Neural progenitor cell (in vitro differentiated cells): Measurements from ENCODE around the gene RASGRP2. TPM values are rescaled to one million over a fixed set of nuclear protein-coding genes. Genes with fewer than 3 reads are reported as not detected.

Source experiments
- DNase-seq: peaks from one replicate; pipeline ENCODE4 v3.0.0-alpha.2; 2016; ENCODE audit warnings: low spot score
- H2AFZ ChIP-seq: fragments of 200-600 bp; sonication (generic); replicated peaks from 2 replicates; pipeline ENCODE4 v1.6.1; 2016; ENCODE audit warnings: antibody characterized with exemption
- H3F3A ChIP-seq: fragments of 200-600 bp; sonication (generic); 2 replicates; pipeline ENCODE4 v1.6.1; 2016; ENCODE audit warnings: antibody characterized with exemption, low read depth
- H3K27ac ChIP-seq: fragments of 200-600 bp; sonication (generic); 2 replicates; pipeline ENCODE4 v1.5.1; 2016; ENCODE audit warnings: mild to moderate bottlenecking
- H3K27me3 ChIP-seq: fragments of 200-600 bp; sonication (generic); 2 replicates; pipeline ENCODE4 v1.6.1; 2016; ENCODE audit warnings: mild to moderate bottlenecking, moderate library complexity
- H3K36me3 ChIP-seq: fragments of 200-600 bp; sonication (generic); 2 replicates; pipeline ENCODE4 v1.5.1; 2016
- H3K4me1 ChIP-seq: fragments of 200-600 bp; sonication (generic); 2 replicates; pipeline ENCODE4 v1.6.1; 2016; ENCODE audit warnings: mixed run types
- H3K4me2 ChIP-seq: fragments of 200-600 bp; sonication (generic); 2 replicates; pipeline ENCODE4 v1.6.1; 2016
- H3K4me3 ChIP-seq: fragments of 200-600 bp; sonication (generic); 2 replicates; pipeline ENCODE4 v1.5.1; 2016
- H3K79me2 ChIP-seq: fragments of 200-600 bp; sonication (generic); 2 replicates; pipeline ENCODE4 v1.6.1; 2016; ENCODE audit warnings: low read depth
- H3K9ac ChIP-seq: fragments of 200-600 bp; sonication (generic); 2 replicates; pipeline ENCODE4 v1.6.1; 2016
- H3K9me3 ChIP-seq: fragments of 200-600 bp; sonication (generic); 2 replicates; pipeline ENCODE4 v1.5.1; 2016; ENCODE audit warnings: low read depth
- H4K20me1 ChIP-seq: fragments of 200-600 bp; sonication (generic); 2 replicates; pipeline ENCODE4 v1.6.1; 2016; ENCODE audit warnings: low read depth
- H3K27ac Mint-ChIP-seq: 3 replicates; pipeline ENCODE4 v1.8.0; 2021; ENCODE audit warnings: mixed read lengths
- H3K27me3 Mint-ChIP-seq: 2 replicates; pipeline ENCODE4 v1.8.0; 2022; ENCODE audit warnings: low read depth, mild to moderate bottlenecking, inconsistent platforms, moderate library complexity, mixed read lengths; ENCODE audit not compliant: insufficient read depth
- H3K36me3 Mint-ChIP-seq: 3 replicates; pipeline ENCODE4 v1.8.0; 2021; ENCODE audit warnings: mixed read lengths
- H3K4me1 Mint-ChIP-seq: 3 replicates; pipeline ENCODE4 v1.8.0; 2021; ENCODE audit warnings: mixed read lengths
- H3K4me3 Mint-ChIP-seq: 3 replicates; pipeline ENCODE4 v1.8.0; 2021; ENCODE audit warnings: mild to moderate bottlenecking, moderate library complexity, mixed read lengths
- H3K9me3 Mint-ChIP-seq: 3 replicates; pipeline ENCODE4 v1.8.0; 2020; ENCODE audit warnings: mixed read lengths
- EZH2 ChIP-seq: fragments of 200-600 bp; sonication (generic); IDR thresholded peaks from 2 replicates; pipeline ENCODE4 v1.6.1; 2017; ENCODE audit warnings: antibody characterized with exemption, mild to moderate bottlenecking, moderate library complexity
- EZH2phosphoT487 ChIP-seq: fragments of 200-600 bp; sonication (generic); IDR thresholded peaks from 2 replicates; pipeline ENCODE4 v1.6.1; 2017; ENCODE audit warnings: antibody characterized with exemption
- total RNA-seq: library from RNA; depleted of rRNA; stranded (reverse); fragments of >200 nt; gene quantifications from 2 replicates; pipeline ENCODE4 v1.2.3, GENCODE V29; 2015; ENCODE audit warnings: low replicate concordance
- TF ChIP-seq, protein P1 (sequence below): fragments of 200-600 bp; sonication (generic); IDR thresholded peaks from 2 replicates; pipeline ENCODE4 v1.5.1; 2017; ENCODE audit warnings: antibody characterized with exemption, mild to moderate bottlenecking

RASGRP2 gene
- total RNA-seq, 1 donor from 2014 or later: 0.06 TPM

DNA sequence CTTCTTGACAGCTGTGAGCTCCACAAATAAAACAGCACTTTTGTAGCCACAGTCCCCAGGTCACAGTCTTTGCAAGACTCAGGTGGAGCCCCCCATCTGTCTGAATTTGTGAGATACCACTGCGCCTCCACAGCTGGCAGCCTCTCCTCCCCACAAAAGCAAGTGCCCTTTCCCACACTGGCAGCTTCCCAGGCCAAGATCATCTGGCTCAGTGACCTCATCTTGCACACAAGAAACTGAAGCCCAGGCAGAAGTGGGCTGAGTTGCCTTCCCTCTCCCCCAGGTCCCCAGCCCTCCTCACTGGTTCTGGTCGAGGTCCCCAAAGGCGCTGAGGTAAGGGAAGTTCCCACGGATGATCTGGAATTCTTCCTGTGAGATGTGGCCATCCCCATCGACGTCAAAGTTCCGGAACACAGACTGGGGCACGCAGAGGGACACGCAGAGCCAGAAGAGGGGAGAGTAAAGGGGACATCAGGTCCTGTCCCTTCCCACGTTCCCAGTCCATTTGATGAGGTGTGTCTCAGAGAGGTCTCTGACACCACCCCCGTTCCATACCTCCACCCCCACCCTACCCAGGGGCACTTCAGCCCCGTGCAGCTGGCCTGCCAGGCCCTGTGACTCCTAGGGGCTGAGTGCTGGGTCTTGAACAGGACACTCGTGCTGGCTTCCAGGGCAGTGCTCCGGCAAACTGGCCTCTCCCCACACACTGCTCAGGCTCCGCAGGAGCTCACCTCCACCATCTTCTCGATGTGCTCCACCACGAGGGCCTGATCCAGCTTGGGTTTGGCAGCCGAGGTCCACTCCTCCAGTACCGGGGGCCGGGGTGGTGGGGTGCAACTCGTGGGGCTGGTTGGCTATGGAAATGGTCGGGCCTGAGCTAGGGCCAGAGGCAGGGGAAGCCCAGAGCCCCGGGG lies 8.9 kb downstream of the RASGRP2 start:
- H4K20me1 ChIP-seq: no peaks in the 10 kb centered on the region
- peaks cover 2% of the 10 kb centered on the region for H3K36me3 Mint-ChIP-seq
- peaks cover 20% of the 10 kb centered on the region for H3K27me3 ChIP-seq
- H3K9me3 ChIP-seq: no peaks in the 10 kb centered on the region
- peaks cover 4% of the 10 kb centered on the region for H3K4me1 ChIP-seq
- peaks cover 26% of the 10 kb centered on the region for H3K4me1 Mint-ChIP-seq
- H3K9ac ChIP-seq: no peak overlapping the region
- peaks cover 13% of the 10 kb centered on the region for H3F3A ChIP-seq
- H3K4me2 ChIP-seq: no peak overlapping the region
- H3K36me3 ChIP-seq: no peaks in the 10 kb centered on the region
- no peak overlapping the region for H3K4me3 ChIP-seq
- H2AFZ ChIP-seq: no peak overlapping the region
- no peaks in the 10 kb centered on the region for H3K79me2 ChIP-seq
- no peak overlapping the region for H3K27ac ChIP-seq
- DNase-seq: peak; percentile 3
- H3K27ac Mint-ChIP-seq: no peak overlapping the region
- peaks cover 9% of the 10 kb centered on the region for H3K27me3 Mint-ChIP-seq
- peak overlapping the region; percentile 46 for H3K4me3 Mint-ChIP-seq
- no peaks in the 10 kb centered on the region for H3K9me3 Mint-ChIP-seq
- TF ChIP-seq EZH2phosphoT487 (no peak), EZH2 (no peak)
- TF ChIP-seq, protein P1, sequence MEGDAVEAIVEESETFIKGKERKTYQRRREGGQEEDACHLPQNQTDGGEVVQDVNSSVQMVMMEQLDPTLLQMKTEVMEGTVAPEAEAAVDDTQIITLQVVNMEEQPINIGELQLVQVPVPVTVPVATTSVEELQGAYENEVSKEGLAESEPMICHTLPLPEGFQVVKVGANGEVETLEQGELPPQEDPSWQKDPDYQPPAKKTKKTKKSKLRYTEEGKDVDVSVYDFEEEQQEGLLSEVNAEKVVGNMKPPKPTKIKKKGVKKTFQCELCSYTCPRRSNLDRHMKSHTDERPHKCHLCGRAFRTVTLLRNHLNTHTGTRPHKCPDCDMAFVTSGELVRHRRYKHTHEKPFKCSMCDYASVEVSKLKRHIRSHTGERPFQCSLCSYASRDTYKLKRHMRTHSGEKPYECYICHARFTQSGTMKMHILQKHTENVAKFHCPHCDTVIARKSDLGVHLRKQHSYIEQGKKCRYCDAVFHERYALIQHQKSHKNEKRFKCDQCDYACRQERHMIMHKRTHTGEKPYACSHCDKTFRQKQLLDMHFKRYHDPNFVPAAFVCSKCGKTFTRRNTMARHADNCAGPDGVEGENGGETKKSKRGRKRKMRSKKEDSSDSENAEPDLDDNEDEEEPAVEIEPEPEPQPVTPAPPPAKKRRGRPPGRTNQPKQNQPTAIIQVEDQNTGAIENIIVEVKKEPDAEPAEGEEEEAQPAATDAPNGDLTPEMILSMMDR: no peak

DNA sequence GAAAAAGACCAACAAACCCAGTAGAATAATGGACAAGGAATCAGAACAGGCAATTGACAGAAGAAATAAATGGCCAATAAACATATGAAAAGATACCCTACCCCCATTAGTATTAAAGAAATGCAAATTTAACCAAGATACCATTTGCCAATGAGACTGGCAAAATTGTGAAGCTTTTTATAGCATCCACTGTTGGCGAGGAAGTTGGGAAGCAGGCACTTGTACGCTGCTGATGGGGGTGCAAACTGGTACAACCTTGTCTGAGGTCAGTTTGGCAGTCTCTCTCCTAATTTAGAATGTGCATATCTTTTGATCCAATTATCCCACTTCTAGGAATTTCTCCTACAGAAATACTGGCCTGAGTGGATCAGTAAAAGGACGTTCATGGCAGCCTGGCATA lies 12.3 kb downstream of the RASGRP2 start:
- H4K20me1 ChIP-seq: no peaks in the 10 kb centered on the region
- TF ChIP-seq EZH2 (no peak), EZH2phosphoT487 (no peak)
- TF ChIP-seq, protein P1: no peak

DNA sequence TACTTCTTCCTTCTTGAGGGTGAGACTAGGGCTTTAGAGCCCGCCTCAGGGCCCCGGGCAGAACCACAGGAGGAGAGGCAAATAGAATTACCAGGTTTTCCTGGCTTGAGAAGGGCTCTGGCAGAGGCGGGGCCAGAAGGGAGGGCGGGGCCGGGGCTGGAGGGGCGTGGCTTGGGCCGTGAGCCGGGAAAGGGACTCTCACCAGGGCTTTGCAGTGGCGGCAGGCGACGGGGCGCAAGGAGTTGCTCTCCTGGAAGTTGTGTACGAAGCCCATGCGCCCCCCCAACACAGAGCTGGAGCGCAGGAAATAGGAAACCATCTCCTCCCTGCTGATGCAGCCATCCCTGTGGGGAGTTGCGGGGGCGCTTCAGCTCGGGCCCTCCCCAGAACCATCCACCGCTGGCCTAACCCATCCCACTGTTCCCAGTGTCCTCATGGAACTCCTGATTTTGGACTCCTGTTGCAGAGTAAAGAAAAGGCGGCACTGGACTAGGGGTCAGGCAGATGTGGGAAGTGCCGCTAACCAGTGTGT lies 14.0 kb downstream of the RASGRP2 start:
- Histone ChIP-seq H3K27me3 (peaks cover 10% of the 10 kb centered on the region), H3K9ac (no peak overlapping the region), H3K9me3 (no peaks in the 10 kb centered on the region), H3K4me1 (peaks cover 25% of the 10 kb centered on the region), H4K20me1 (no peaks in the 10 kb centered on the region), H3K36me3 (no peaks in the 10 kb centered on the region), H3K79me2 (no peaks in the 10 kb centered on the region), H3K4me3 (no peak overlapping the region), H3F3A (peaks cover 19% of the 10 kb centered on the region), H2AFZ (peak overlapping the region; percentile 88), H3K4me2 (peak overlapping the region; percentile 70), H3K27ac (no peak overlapping the region)
- peak overlapping the region; percentile 77 for H3K27ac Mint-ChIP-seq
- peaks cover 7% of the 10 kb centered on the region for H3K27me3 Mint-ChIP-seq
- peak overlapping the region; percentile 62 for H3K4me3 Mint-ChIP-seq
- peaks cover 2% of the 10 kb centered on the region for H3K36me3 Mint-ChIP-seq
- H3K4me1 Mint-ChIP-seq: peaks cover 51% of the 10 kb centered on the region
- peak; percentile 84 for DNase-seq
- TF ChIP-seq EZH2phosphoT487: no peak
- TF ChIP-seq, protein P1: no peak
- TF ChIP-seq EZH2: no peak
- no peaks in the 10 kb centered on the region for H3K9me3 Mint-ChIP-seq

More for the DNA sequence above, 12.3 kb downstream of the RASGRP2 start:
- Histone ChIP-seq H3K9ac (no peak overlapping the region), H3K79me2 (no peaks in the 10 kb centered on the region), H3F3A (peaks cover 19% of the 10 kb centered on the region), H3K27me3 (peaks cover 10% of the 10 kb centered on the region), H3K4me2 (no peak overlapping the region), H3K27ac (no peak overlapping the region), H2AFZ (no peak overlapping the region), H3K4me1 (peaks cover 10% of the 10 kb centered on the region), H3K9me3 (no peaks in the 10 kb centered on the region), H3K36me3 (no peaks in the 10 kb centered on the region), H3K4me3 (no peak overlapping the region)
- H3K27me3 Mint-ChIP-seq: peaks cover 9% of the 10 kb centered on the region
- H3K27ac Mint-ChIP-seq: no peak overlapping the region
- H3K4me3 Mint-ChIP-seq: no peak overlapping the region
- H3K9me3 Mint-ChIP-seq: no peaks in the 10 kb centered on the region
- H3K4me1 Mint-ChIP-seq: peaks cover 45% of the 10 kb centered on the region
- H3K36me3 Mint-ChIP-seq: peaks cover 2% of the 10 kb centered on the region
- no peak for DNase-seq
